Mesodermal cell (in vitro differentiated cells): ENCODE results near the gene CBX1.

ENCODE experiments used
- H3K27ac ChIP-seq: 2 replicates; pipeline ENCODE4 v1.7.0; 2013; ENCODE audit warnings: mild to moderate bottlenecking, low read depth, low read length, moderate library complexity; ENCODE audit not compliant: severe bottlenecking
- H3K36me3 ChIP-seq: 2 replicates; pipeline ENCODE4 v1.7.1; 2013; ENCODE audit warnings: mild to moderate bottlenecking, low read length, moderate library complexity; ENCODE audit not compliant: control insufficient read depth, insufficient read depth
- H3K4me1 ChIP-seq: one replicate; pipeline ENCODE4 v1.7.1; 2013; ENCODE audit warnings: mild to moderate bottlenecking, low read length; ENCODE audit not compliant: insufficient read depth, control insufficient read depth, poor library complexity, severe bottlenecking
- H3K4me3 ChIP-seq: 2 replicates; pipeline ENCODE4 v1.7.0; 2013; ENCODE audit warnings: low read length, control low read depth, mild to moderate bottlenecking; ENCODE audit not compliant: insufficient read depth, poor library complexity, severe bottlenecking; ENCODE audit errors: extremely low read depth
- H3K9me3 ChIP-seq: 2 replicates; pipeline ENCODE4 v1.7.1; 2013; ENCODE audit warnings: mild to moderate bottlenecking, low read length, moderate library complexity; ENCODE audit not compliant: control insufficient read depth
- WGBS, 2 experiments: methylation state at CpG; one replicate each; pipeline ENCODE4 v1.1.5; 2013; ENCODE audit warnings: missing lambda C conversion rate in 2 of 2; ENCODE audit not compliant: insufficient coverage in 2 of 2; 5-methylcytosine and 5-hydroxymethylcytosine counted together

Gene CBX1

GRCh38 chr17:48025040-48025903, 76.0 kb downstream of the CBX1 start:
- peak overlapping the region; percentile 47 for H3K27ac ChIP-seq
- peaks cover 10% of the 10 kb centered on the region for H3K4me1 ChIP-seq
- H3K9me3 ChIP-seq: no peaks in the 10 kb centered on the region
- H3K4me3 ChIP-seq: peak overlapping the region; percentile 42
- WGBS, 2 experiments: 2% methylated on average over 45 to 49 of the region's 56 CpGs
- H3K36me3 ChIP-seq: no peaks in the 10 kb centered on the region

GRCh38 chr17:48024149-48025039, 76.9 kb downstream of the CBX1 start:
- Histone ChIP-seq H3K9me3 (no peaks in the 10 kb centered on the region), H3K27ac (peak overlapping the region; percentile 47), H3K36me3 (no peaks in the 10 kb centered on the region), H3K4me1 (peaks cover 10% of the 10 kb centered on the region), H3K4me3 (peak overlapping the region; percentile 42)
- 2 to 3% methylated on average over 32 to 41 of the region's 54 CpGs for WGBS, 2 experiments

- Histone ChIP-seq H3K9me3 (no peaks in the 10 kb centered on the region), H3K4me1 (peaks cover 10% of the 10 kb centered on the region), H3K36me3 (no peaks in the 10 kb centered on the region), H3K27ac (peak overlapping the region; percentile 45), H3K4me3 (peak overlapping the region; percentile 42)
- WGBS, 2 experiments: 1% methylated on average over 43 to 45 of the region's 54 CpGs
Observed at GRCh38 chr17:48023400-48024148, 77.7 kb downstream of the CBX1 start.

GRCh38 chr17:48022901-48023300, 78.4 kb downstream of the CBX1 start:
- Histone ChIP-seq H3K36me3 (no peaks in the 10 kb centered on the region), H3K9me3 (no peaks in the 10 kb centered on the region), H3K27ac (no peak overlapping the region), H3K4me3 (no peak overlapping the region), H3K4me1 (peaks cover 10% of the 10 kb centered on the region)
- WGBS, 2 experiments: 92 to 94% methylated on average over 2 to 3 of the region's 6 CpGs

GRCh38 chr17:48021934-48022333, 79.3 kb downstream of the CBX1 start:
- WGBS, 2 experiments: 93% methylated on average over 4 of the region's 5 CpGs
- Histone ChIP-seq H3K4me3 (no peak overlapping the region), H3K36me3 (no peaks in the 10 kb centered on the region), H3K9me3 (no peaks in the 10 kb centered on the region), H3K4me1 (peaks cover 18% of the 10 kb centered on the region), H3K27ac (no peak overlapping the region)
